Thyroid gland (tissue), 4 donors: ENCODE measurements around the gene VAPA. TPM values are rescaled to one million over a fixed set of nuclear protein-coding genes. Genes with fewer than 3 reads are reported as not detected.

ENCODE experiments used
- DNase-seq, 2 donors: peaks; one replicate each; pipeline ENCODE4 v3.0.0-alpha.2; 2019
- H3K27ac ChIP-seq, 3 donors: fragments of 200-600 bp; sonication (generic); 1 replicate in 2 of 3; 2 replicates in 1 of 3; pipeline ENCODE4 v1.5.1; 2016 to 2019; ENCODE audit warnings: mild to moderate bottlenecking in 1 of 3, moderate library complexity in 1 of 3
- H3K27me3 ChIP-seq: fragments of 200-600 bp; sonication (generic); one replicate; pipeline ENCODE4 v1.5.1; 2019
- H3K36me3 ChIP-seq, 2 donors: fragments of 200-600 bp; sonication (generic); one replicate each; pipeline ENCODE4 v1.5.1; 2016 to 2019
- H3K4me1 ChIP-seq, 2 donors: fragments of 200-600 bp; sonication (generic); one replicate each; pipeline ENCODE4 v1.5.1; 2017 to 2019
- H3K4me3 ChIP-seq, 3 donors: fragments of 200-600 bp; sonication (generic); replicated peaks in 1 of 3; 1 replicate in 2 of 3; 2 replicates in 1 of 3; pipeline ENCODE4 v1.5.1; 2016; ENCODE audit warnings: mild to moderate bottlenecking in 1 of 3
- H3K9me3 ChIP-seq: fragments of 200-600 bp; sonication (generic); one replicate; pipeline ENCODE4 v1.5.1; 2017
- CTCF ChIP-seq, 6 experiments: fragments of 200-600 bp in 3 of 6; fragments of 450-650 bp in 3 of 6; sonication (generic) in 3 of 6; IDR thresholded peaks; one replicate each; pipeline ENCODE4 v1.5.1; 2016 to 2019; ENCODE audit warnings: antibody characterized with exemption in 6 of 6, mild to moderate bottlenecking in 2 of 6, inconsistent platforms in 1 of 6, moderate library complexity in 1 of 6
- POLR2A ChIP-seq, 2 donors: fragments of 450-650 bp; IDR thresholded peaks; one replicate each; pipeline ENCODE4 v1.6.1; 2017; ENCODE audit warnings: antibody characterized with exemption in 2 of 2, mild to moderate bottlenecking in 2 of 2, moderate library complexity in 1 of 2
- WGBS, 2 donors: methylation state at CpG; one replicate each; pipeline ENCODE4 v1.1.5; 2017; 5-methylcytosine and 5-hydroxymethylcytosine counted together
- intact Hi-C: fragments of 100-400 bp; cut with DNase I; formaldehyde crosslinking; loops from one replicate; pipeline ENCODE4 v1.15.1; 2023
- total RNA-seq, 4 donors: library from RNA; depleted of rRNA; stranded (reverse); fragments of >200 nt; gene quantifications; one replicate each; pipeline ENCODE4 v1.2.3, GENCODE V29; 2016

The VAPA gene
- total RNA-seq, 4 donors from 2014 or later, result 232 to 261 (median 244) TPM

- no peaks in the 10 kb centered on the region for H3K4me1 ChIP-seq
- no peak overlapping the region for H3K27ac ChIP-seq
- DNase-seq, result no peak
- intact Hi-C loops, result no loop called here
- no peak overlapping the region for H3K4me3 ChIP-seq
- 77 to 85% methylated on average over 10 of the region's 10 CpGs for whole genome bisulfite sequencing, 2 donors
- no peaks in the 10 kb centered on the region for H3K27me3 ChIP-seq
- H3K36me3 ChIP-seq, result no peaks in the 10 kb centered on the region
- no peak for TF ChIP-seq POLR2A (IDR thresholded peaks at IDR 0.05)
- TF ChIP-seq CTCF (IDR thresholded peaks at IDR 0.05), result no peak
- no peaks in the 10 kb centered on the region for H3K9me3 ChIP-seq
These were observed 11.0 kb upstream of the VAPA start for GRCh38 chr18:9902832-9903231.

GRCh38 chr18:9905401-9905922, 8.4 kb upstream of the VAPA start:
- no peaks in the 10 kb centered on the region for H3K9me3 ChIP-seq
- no peak overlapping the region for H3K4me3 ChIP-seq
- H3K27me3 ChIP-seq, result no peaks in the 10 kb centered on the region
- H3K4me1 ChIP-seq, result no peaks in the 10 kb centered on the region
- H3K36me3 ChIP-seq, result no peaks in the 10 kb centered on the region
- TF ChIP-seq POLR2A (IDR thresholded peaks at IDR 0.05), result no peak
- TF ChIP-seq CTCF (IDR thresholded peaks at IDR 0.05), result no peak
- no peak for DNase-seq
- 64 to 69% methylated on average over 5 of the region's 5 CpGs for WGBS, 2 donors
- intact Hi-C loops, result no loop called here
- no peak overlapping the region for H3K27ac ChIP-seq

- intact Hi-C loops, result no loop called here
- H3K4me3 ChIP-seq, result no peak overlapping the region
- no peaks in the 10 kb centered on the region for H3K36me3 ChIP-seq
- TF ChIP-seq POLR2A (IDR thresholded peaks at IDR 0.05) (no peak), CTCF (IDR thresholded peaks at IDR 0.05) (no peak)
- no peak for DNase-seq
- WGBS, 2 donors, result 88 to 96% methylated on average over 3 of the region's 3 CpGs
- no peaks in the 10 kb centered on the region for H3K9me3 ChIP-seq
- H3K4me1 ChIP-seq, result no peaks in the 10 kb centered on the region
- no peaks in the 10 kb centered on the region for H3K27me3 ChIP-seq
- no peak overlapping the region for H3K27ac ChIP-seq
These were observed 7.3 kb upstream of the VAPA start for GRCh38 chr18:9906481-9906880.

- no peak for DNase-seq
- Histone ChIP-seq H3K4me1 (no peaks in the 10 kb centered on the region), H3K9me3 (no peaks in the 10 kb centered on the region), H3K4me3 (no peak overlapping the region), H3K27me3 (no peaks in the 10 kb centered on the region), H3K36me3 (no peaks in the 10 kb centered on the region), H3K27ac (no peak overlapping the region)
- no peak for TF ChIP-seq CTCF (IDR thresholded peaks at IDR 0.05)
- 87 to 89% methylated on average over 4 of the region's 4 CpGs for WGBS, 2 donors
- intact Hi-C loops, result no loop called here
These were observed 5.9 kb upstream of the VAPA start for GRCh38 chr18:9907867-9908266.

- Histone ChIP-seq H3K4me1 (no peaks in the 10 kb centered on the region), H3K4me3 (no peak overlapping the region), H3K36me3 (no peaks in the 10 kb centered on the region), H3K9me3 (no peaks in the 10 kb centered on the region), H3K27ac (no peak overlapping the region), H3K27me3 (no peaks in the 10 kb centered on the region)
- intact Hi-C loops, result no loop called here
- no peak for DNase-seq
- no peak for TF ChIP-seq CTCF (IDR thresholded peaks at IDR 0.05)
- TF ChIP-seq POLR2A (IDR thresholded peaks at IDR 0.05), result no peak
These were observed 3.7 kb upstream of the VAPA start for GRCh38 chr18:9910071-9910470.
